HepG2 (cell line): ENCODE data around the gene OR2AG2. TPM values are rescaled to one million over a fixed set of nuclear protein-coding genes. Genes with fewer than 3 reads are reported as not detected.

Experiments
- ATAC-seq: fragments of 200-7000 bp; cut with Tn5 transposase; 3 replicates; pipeline ENCODE4 v1.9.1; 2020; ENCODE audit warnings: mild to moderate bottlenecking, moderate library complexity
- BruUV-seq: library from RNA; stranded (reverse); fragments of 400-500 nt; replicated peaks from 2 replicates; lab custom pipeline; 2021; lab: Mats Ljungman, UMichigan
- CTCF ChIA-PET: fragments of 300-600 bp; formaldehyde crosslinking; extraction: SDS; loops from one replicate; lab custom pipeline; 2021; ENCODE audit warnings: low total read pairs, inconsistent platforms, low intra/inter-chr PET ratio; lab: Yijun Ruan, JAX
- POLR2A ChIA-PET: fragments of 350-600 bp; sonication (Branson Sonifier 250); formaldehyde crosslinking; loops from one replicate; lab custom pipeline; 2020; ENCODE audit warnings: antibody characterized with exemption, inconsistent platforms; lab: Yijun Ruan, JAX
- DNase-seq: peaks from one replicate; pipeline ENCODE4 v3.0.0-alpha.2; 2015; ENCODE audit warnings: low spot score
- FAIRE-seq: peaks from 3 replicates; lab custom pipeline; 2011; peaks lifted over from hg19 to GRCh38; lab: Jason Lieb, UNC
- H2AFZ ChIP-seq: one replicate; pipeline ENCODE4 v1.6.1; 2011; ENCODE audit warnings: low read length, inconsistent platforms
- H3K27ac ChIP-seq: fragments of 300-600 bp; 3 replicates; pipeline ENCODE4 v1.8.0; 2011; ENCODE audit warnings: mixed run types, mild to moderate bottlenecking, mixed read lengths, low read length, inconsistent platforms; ENCODE audit not compliant: insufficient read depth; ENCODE audit errors: extremely low read length
- H3K27me3 ChIP-seq, 2 experiments: fragments of 200-600 bp in 1 of 2; 2 replicates in 1 of 2; 3 replicates in 1 of 2; pipeline versions ENCODE4 v1.6.0 to v1.8.0; 2011; ENCODE audit warnings: low read length in 2 of 2, mild to moderate bottlenecking in 2 of 2, moderate library complexity in 2 of 2, inconsistent platforms in 1 of 2; ENCODE audit not compliant: insufficient read depth in 2 of 2, control insufficient read depth in 1 of 2
- H3K36me3 ChIP-seq, 2 experiments: fragments of 200-600 bp in 1 of 2; replicated peaks in 1 of 2; 2 replicates in 1 of 2; 3 replicates in 1 of 2; pipeline versions ENCODE4 v1.5.1 to v1.8.0; 2011; ENCODE audit warnings: low read length in 2 of 2, inconsistent platforms in 1 of 2; ENCODE audit not compliant: insufficient read depth in 2 of 2, control insufficient read depth in 1 of 2
- H3K4me1 ChIP-seq: 2 replicates; pipeline ENCODE4 v1.5.1; 2012; ENCODE audit warnings: low read length, inconsistent platforms; ENCODE audit not compliant: insufficient read depth
- H3K4me2 ChIP-seq: 2 replicates; pipeline ENCODE4 v1.6.0; 2011; ENCODE audit warnings: low read depth, low read length, inconsistent platforms
- H3K4me3 ChIP-seq, 3 experiments: fragments of 200-600 bp in 1 of 3; sonication (generic), shearing (Covaris generic) in 1 of 3; replicated peaks in 1 of 3; 2 replicates each; pipeline ENCODE4 v1.5.1; 2011 to 2016; ENCODE audit warnings: low read length in 3 of 3, inconsistent platforms in 2 of 3, low read depth in 2 of 3, mild to moderate bottlenecking in 2 of 3, control low read depth in 1 of 3, mixed read lengths in 1 of 3; ENCODE audit not compliant: insufficient read depth in 1 of 3
- H3K79me2 ChIP-seq: one replicate; pipeline ENCODE4 v1.6.1; 2011; ENCODE audit warnings: low read length, inconsistent platforms; ENCODE audit not compliant: insufficient read depth
- H3K9ac ChIP-seq: 2 replicates; pipeline ENCODE4 v1.6.0; 2011; ENCODE audit warnings: mild to moderate bottlenecking, low read depth, low read length, inconsistent platforms; ENCODE audit not compliant: insufficient read depth
- H3K9me3 ChIP-seq: 2 replicates; pipeline ENCODE4 v1.5.1; 2012; ENCODE audit warnings: mild to moderate bottlenecking, low read length
- H4K20me1 ChIP-seq: 2 replicates; pipeline ENCODE4 v1.6.0; 2011; ENCODE audit warnings: inconsistent platforms, mild to moderate bottlenecking, low read length, moderate library complexity; ENCODE audit not compliant: insufficient read depth
- CBX2 ChIP-seq, 2 experiments: fragments of 200-600 bp in 1 of 2; sonication (generic); formaldehyde crosslinking in 1 of 2; IDR thresholded peaks; 2 replicates each; pipeline versions ENCODE4 v1.7.0 to v1.8.1; 2018 to 2022; ENCODE audit warnings: low read depth in 2 of 2, low read length in 1 of 2, mild to moderate bottlenecking in 1 of 2, missing genetic modification reagents in 1 of 2
- ELF4 ChIP-seq: sonication (generic); formaldehyde crosslinking; IDR thresholded peaks from 2 replicates; pipeline ENCODE4 v1.5.0; 2020; ENCODE audit warnings: missing genetic modification reagents, mild to moderate bottlenecking, moderate library complexity, borderline replicate concordance
- MTA3 ChIP-seq: sonication (generic); formaldehyde crosslinking; IDR thresholded peaks from 2 replicates; pipeline ENCODE4 v1.4.0; 2020; ENCODE audit warnings: missing genetic modification reagents
- NFRKB ChIP-seq: fragments of 450-650 bp; IDR thresholded peaks from 2 replicates; pipeline ENCODE4 v1.6.1; 2017
- PHF8 ChIP-seq: sonication (generic); formaldehyde crosslinking; IDR thresholded peaks from 2 replicates; pipeline ENCODE4 v1.5.0; 2020; ENCODE audit warnings: missing genetic modification reagents
- RBM22 ChIP-seq: fragments of 200-400 bp; formaldehyde crosslinking; optimal IDR thresholded peaks from 2 replicates; pipeline ENCODE3; 2017; ENCODE audit warnings: mild to moderate bottlenecking, low read length, moderate library complexity
- RXRB ChIP-seq: IDR thresholded peaks from 2 replicates; pipeline ENCODE4 v1.6.1; 2016; ENCODE audit warnings: borderline replicate concordance, missing genetic modification reagents, missing compliant biosample characterization
- ZFP90 ChIP-seq: sonication (generic); formaldehyde crosslinking; IDR thresholded peaks from 2 replicates; pipeline ENCODE4 v1.8.0; 2022; ENCODE audit warnings: missing genetic modification reagents, mild to moderate bottlenecking, inconsistent platforms, borderline replicate concordance
- ZNF235 ChIP-seq: sonication (generic); formaldehyde crosslinking; IDR thresholded peaks from 2 replicates; pipeline ENCODE4 v1.8.1; 2023; ENCODE audit warnings: mild to moderate bottlenecking, missing genetic modification reagents, borderline replicate concordance
- ZNF3 ChIP-seq: IDR thresholded peaks from 2 replicates; pipeline ENCODE4 v1.7.0; 2017; ENCODE audit warnings: inconsistent platforms
- ZNF570 ChIP-seq: sonication (generic); formaldehyde crosslinking; IDR thresholded peaks from 2 replicates; pipeline ENCODE4 v1.4.0; 2020; ENCODE audit warnings: mild to moderate bottlenecking, missing genetic modification reagents, borderline replicate concordance
- ZNF572 ChIP-seq: sonication (generic); formaldehyde crosslinking; IDR thresholded peaks from 2 replicates; pipeline ENCODE4 v1.5.1; 2020; ENCODE audit warnings: mild to moderate bottlenecking, missing genetic modification reagents
- ZNF720 ChIP-seq: sonication (generic); formaldehyde crosslinking; IDR thresholded peaks from 2 replicates; pipeline ENCODE4 v1.4.0; 2020; ENCODE audit warnings: missing genetic modification reagents
- ZNF737 ChIP-seq: sonication (generic); formaldehyde crosslinking; IDR thresholded peaks from 2 replicates; pipeline ENCODE4 v1.5.0; 2020; ENCODE audit warnings: missing genetic modification reagents, mild to moderate bottlenecking, borderline replicate concordance
- ZNF781 ChIP-seq: sonication (generic); formaldehyde crosslinking; IDR thresholded peaks from 2 replicates; pipeline ENCODE4 v1.5.1; 2020; ENCODE audit warnings: borderline replicate concordance, mild to moderate bottlenecking, missing genetic modification reagents; ENCODE audit errors: not compliant biosample characterization
- ZNF788 ChIP-seq: sonication (generic); formaldehyde crosslinking; IDR thresholded peaks from 2 replicates; pipeline ENCODE4 v1.5.0; 2020; ENCODE audit warnings: mild to moderate bottlenecking, missing genetic modification reagents, borderline replicate concordance
- ZNF891 ChIP-seq: sonication (generic); formaldehyde crosslinking; IDR thresholded peaks from 2 replicates; pipeline ENCODE4 v1.5.0; 2020; ENCODE audit warnings: mild to moderate bottlenecking, missing genetic modification reagents
- ZSCAN9 ChIP-seq: IDR thresholded peaks from 2 replicates; pipeline ENCODE4 v1.6.1; 2016; ENCODE audit warnings: borderline replicate concordance
- WGBS: methylation state at CpG from one replicate; pipeline ENCODE4 v1.1.6; 2017; ENCODE audit warnings: low lambda C conversion rate; 5-methylcytosine and 5-hydroxymethylcytosine counted together
- in situ Hi-C: cut with HindIII; loops from 2 replicates; pipeline ENCODE4 v1.10.0; 2017; ENCODE audit warnings: low pct_unique_long_range_greater_than_20kb; ENCODE audit not compliant: extremely low pct_ligation_motif_present
- intact Hi-C: fragments of 100-400 bp; cut with micrococcal nuclease; formaldehyde crosslinking; loops from one replicate; pipeline ENCODE4 v1.10.0; 2022; ENCODE audit not compliant: unreplicated experiment
- polyA plus RNA-seq, 8 experiments: library from polyadenylated mRNA; depleted of rRNA in 3 of 8; stranded (reverse) in 7 of 8; unstranded in 1 of 8; fragments of >200 nt; fragmentation: Illumina TruSeq in 4 of 8; extraction: Trizol in 4 of 8; gene quantifications; 2 replicates each; pipeline versions ENCODE4 v1.2.1 to v1.2.3, GENCODE V29; 2011 to 2016; ENCODE audit warnings: low read depth in 4 of 8, missing spikeins in 1 of 8, mixed read lengths in 1 of 8; ENCODE audit not compliant: insufficient read depth in 1 of 8
- total RNA-seq, 5 experiments: library from RNA; depleted of rRNA; stranded (reverse); fragments of >200 nt; fragmentation: Illumina TruSeq; extraction: Trizol; gene quantifications; 2 replicates each; pipeline ENCODE4 v1.2.3, GENCODE V29; 2016; ENCODE audit warnings: low read depth in 1 of 5
- TF ChIP-seq, protein P1 (sequence below): sonication (generic); formaldehyde crosslinking; IDR thresholded peaks from 2 replicates; pipeline ENCODE4 v1.8.1; 2023; ENCODE audit warnings: missing genetic modification reagents, inconsistent platforms, borderline replicate concordance

OR2AG2 gene
- total and polyA plus RNA-seq, 2 of the 13 experiments (the other 11 are each of a cell fraction or from before 2014, with no cell fraction given) = not detected

DNA sequence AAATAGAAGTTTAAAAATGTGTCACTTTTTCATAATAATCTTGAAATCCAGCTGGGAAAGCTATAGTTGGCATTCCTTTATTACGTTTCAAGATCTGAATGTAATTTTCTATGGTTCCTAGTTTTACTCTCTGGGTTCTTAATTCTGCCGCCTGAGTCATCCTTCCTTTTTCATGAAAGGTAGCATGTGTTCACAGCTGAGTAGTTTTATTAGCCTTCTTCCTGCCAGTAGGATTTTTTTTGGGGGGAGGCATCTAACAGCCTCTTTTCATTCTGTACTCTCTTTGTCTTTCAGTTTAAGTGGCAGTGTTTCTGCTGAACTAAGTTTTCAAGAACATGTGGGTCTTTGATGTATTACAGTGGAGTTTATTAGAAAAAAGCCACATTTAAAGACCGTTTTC lies 36.5 kb downstream of the OR2AG2 start:
- CTCF ChIA-PET = no interaction called here
- no peak overlapping the region for H3K27ac ChIP-seq
- FAIRE-seq (no peak), ATAC-seq (no peak), DNase-seq (no peak)
- no peak overlapping the region for H3K4me2 ChIP-seq
- no peaks in the 10 kb centered on the region for H4K20me1 ChIP-seq
- 2% methylated on average over 3 of the region's 3 CpGs for WGBS
- no peak for TF ChIP-seq NFRKB
- no peak for TF ChIP-seq ZNF788
- TF ChIP-seq RXRB (CRISPR knock-in tag) = no peak
- no peak for TF ChIP-seq ZNF720
- no peak for TF ChIP-seq ZNF570 (CRISPR knock-in tag)
- TF ChIP-seq CBX2 (IDR thresholded peaks at IDR 0.05; ENCODE audit: low read depth, low read length) = no peak
- no peak for TF ChIP-seq CBX2 (CRISPR knock-in tag; IDR thresholded peaks at IDR 0.05; ENCODE audit: low read depth)
- TF ChIP-seq MTA3 (CRISPR knock-in tag) = no peak
- TF ChIP-seq ZSCAN9 (CRISPR knock-in tag) = no peak
- no peak for TF ChIP-seq ZNF3 (CRISPR knock-in tag)
- TF ChIP-seq ZNF737 (CRISPR knock-in tag) = no peak
- TF ChIP-seq ZNF891 = no peak
- no peak for TF ChIP-seq ZNF572 (CRISPR knock-in tag)
- TF ChIP-seq, protein P1, sequence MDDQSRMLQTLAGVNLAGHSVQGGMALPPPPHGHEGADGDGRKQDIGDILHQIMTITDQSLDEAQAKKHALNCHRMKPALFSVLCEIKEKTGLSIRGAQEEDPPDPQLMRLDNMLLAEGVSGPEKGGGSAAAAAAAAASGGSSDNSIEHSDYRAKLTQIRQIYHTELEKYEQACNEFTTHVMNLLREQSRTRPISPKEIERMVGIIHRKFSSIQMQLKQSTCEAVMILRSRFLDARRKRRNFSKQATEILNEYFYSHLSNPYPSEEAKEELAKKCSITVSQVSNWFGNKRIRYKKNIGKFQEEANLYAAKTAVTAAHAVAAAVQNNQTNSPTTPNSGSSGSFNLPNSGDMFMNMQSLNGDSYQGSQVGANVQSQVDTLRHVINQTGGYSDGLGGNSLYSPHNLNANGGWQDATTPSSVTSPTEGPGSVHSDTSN (CRISPR knock-in tag) = no peak
- no peak for TF ChIP-seq ELF4 (CRISPR knock-in tag)
- no peak for TF ChIP-seq RBM22
- TF ChIP-seq ZFP90 (CRISPR knock-in tag) = no peak
- no peak for TF ChIP-seq ZNF235 (CRISPR knock-in tag)
- no peak for TF ChIP-seq PHF8
- no peak for TF ChIP-seq ZNF781
- in situ Hi-C loops (no loop called here), intact Hi-C loops (no loop called here)
- no peaks in the 10 kb centered on the region for H3K27me3 ChIP-seq
- no peaks in the 10 kb centered on the region for H3K36me3 ChIP-seq
- no peaks in the 10 kb centered on the region for H3K9me3 ChIP-seq
- H3K4me3 ChIP-seq = no peak overlapping the region
- no peaks in the 10 kb centered on the region for H3K79me2 ChIP-seq
- no peak overlapping the region for H2AFZ ChIP-seq
- H3K4me1 ChIP-seq = no peaks in the 10 kb centered on the region
- no TSS peak for BruUV-seq
- H3K9ac ChIP-seq = no peak overlapping the region
- POLR2A ChIA-PET = no interaction called here
